Muscle layer of duodenum (tissue), 2 donors: ENCODE results near the gene TUBGCP4.

Source experiments
- H3K27ac ChIP-seq: one replicate; pipeline ENCODE4 v1.7.0; 2013; ENCODE audit warnings: mild to moderate bottlenecking, low read length
- H3K27me3 ChIP-seq: one replicate; pipeline ENCODE4 v1.7.0; 2013; ENCODE audit warnings: low read depth, mild to moderate bottlenecking, control low read depth, low read length
- H3K36me3 ChIP-seq, 2 donors: one replicate each; pipeline ENCODE4 v1.7.0; 2013; ENCODE audit warnings: low read length in 2 of 2, control low read depth in 1 of 2, mild to moderate bottlenecking in 1 of 2; ENCODE audit not compliant: insufficient read depth in 2 of 2, control insufficient read depth in 1 of 2
- H3K4me1 ChIP-seq, 2 donors: one replicate each; pipeline ENCODE4 v1.7.0; 2013; ENCODE audit warnings: low read length in 2 of 2, mild to moderate bottlenecking in 2 of 2, control low read depth in 1 of 2, moderate library complexity in 1 of 2; ENCODE audit not compliant: insufficient read depth in 2 of 2, control insufficient read depth in 1 of 2
- H3K4me3 ChIP-seq, 2 donors: one replicate each; pipeline ENCODE4 v1.7.0; 2013; ENCODE audit warnings: low read length in 2 of 2, low read depth in 1 of 2, mild to moderate bottlenecking in 1 of 2
- H3K9me3 ChIP-seq, 2 donors: one replicate each; pipeline ENCODE4 v1.7.0; 2013; ENCODE audit warnings: low read length in 2 of 2, control low read depth in 1 of 2, mild to moderate bottlenecking in 1 of 2; ENCODE audit not compliant: control insufficient read depth in 1 of 2
- donor health status: healthy.

Gene TUBGCP4

DNA sequence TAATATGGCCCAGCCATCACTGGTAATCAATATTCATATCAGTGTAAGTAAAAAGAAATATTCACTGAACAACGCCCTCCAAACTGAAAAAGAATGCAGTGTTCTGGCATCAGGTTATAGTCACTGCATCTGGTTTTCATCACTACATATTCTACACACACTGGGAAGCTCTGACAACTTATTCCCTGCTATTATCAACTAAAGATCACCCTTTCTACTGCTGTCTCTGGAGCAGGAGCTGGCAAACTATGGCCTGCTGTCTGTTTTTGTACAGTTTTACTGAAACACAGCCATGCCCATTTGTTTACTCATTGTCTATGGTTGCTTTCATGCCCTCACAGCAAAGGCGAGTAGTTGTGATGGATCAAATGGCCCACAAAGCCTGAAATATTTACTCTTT lies 35.3 kb downstream of the TUBGCP4 start:
- Histone ChIP-seq H3K27ac (no peak overlapping the region), H3K36me3 (peaks cover 66 to 82% of the 10 kb centered on the region in 2 donors), H3K4me1 (peaks cover 0 to 15% of the 10 kb centered on the region in 2 donors), H3K4me3 (no peak overlapping the region), H3K27me3 (no peaks in the 10 kb centered on the region), H3K9me3 (no peaks in the 10 kb centered on the region)

DNA sequence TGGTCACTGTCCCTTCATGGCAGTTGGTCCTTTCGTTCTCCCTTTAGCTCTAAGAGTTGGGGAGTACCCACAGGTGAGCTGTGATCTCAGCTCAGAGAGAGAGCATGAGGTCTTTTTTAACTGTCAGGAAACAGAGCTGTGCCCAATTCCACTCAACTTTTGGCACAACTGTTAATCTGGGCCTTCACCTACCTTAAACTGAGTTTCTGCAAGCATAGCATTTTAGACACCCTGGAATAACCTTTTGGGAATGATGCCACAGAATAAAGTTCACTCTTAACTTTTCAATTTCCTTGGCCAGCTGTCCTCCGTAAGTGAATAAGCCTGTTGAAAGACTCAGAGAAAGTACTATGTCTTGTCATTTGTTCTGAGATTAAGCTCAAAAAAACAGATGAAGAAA lies 35.9 kb downstream of the TUBGCP4 start:
- no peaks in the 10 kb centered on the region for H3K9me3 ChIP-seq
- no peak overlapping the region for H3K27ac ChIP-seq
- H3K4me1 ChIP-seq: peaks cover 0 to 15% of the 10 kb centered on the region in 2 donors
- peaks cover 70 to 76% of the 10 kb centered on the region in 2 donors for H3K36me3 ChIP-seq
- no peak overlapping the region for H3K4me3 ChIP-seq
- H3K27me3 ChIP-seq: no peaks in the 10 kb centered on the region

DNA sequence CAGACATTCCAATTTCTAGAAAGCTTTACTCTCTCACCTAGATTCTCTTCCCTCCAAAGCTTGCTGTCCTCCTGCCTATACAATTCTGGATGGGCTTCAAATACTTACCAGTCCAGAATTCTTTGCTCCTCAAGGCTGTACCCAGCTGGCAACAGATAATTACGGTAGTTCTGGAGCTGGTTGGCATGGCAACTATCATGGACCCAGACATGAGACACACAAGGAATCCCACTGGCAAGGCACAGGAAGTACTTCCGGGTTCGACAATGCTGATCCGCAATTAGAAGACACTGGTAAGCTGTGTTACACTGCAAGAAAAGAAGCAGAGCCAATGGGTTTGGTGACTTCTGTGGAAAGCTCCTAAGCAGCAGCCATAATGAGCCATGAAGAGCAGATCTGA lies 37.9 kb downstream of the TUBGCP4 start:
- Histone ChIP-seq H3K9me3 (no peaks in the 10 kb centered on the region), H3K4me3 (no peak overlapping the region), H3K36me3 (peaks cover 73 to 80% of the 10 kb centered on the region in 2 donors), H3K27ac (no peak overlapping the region), H3K4me1 (peaks cover 0 to 15% of the 10 kb centered on the region in 2 donors), H3K27me3 (no peaks in the 10 kb centered on the region)

DNA sequence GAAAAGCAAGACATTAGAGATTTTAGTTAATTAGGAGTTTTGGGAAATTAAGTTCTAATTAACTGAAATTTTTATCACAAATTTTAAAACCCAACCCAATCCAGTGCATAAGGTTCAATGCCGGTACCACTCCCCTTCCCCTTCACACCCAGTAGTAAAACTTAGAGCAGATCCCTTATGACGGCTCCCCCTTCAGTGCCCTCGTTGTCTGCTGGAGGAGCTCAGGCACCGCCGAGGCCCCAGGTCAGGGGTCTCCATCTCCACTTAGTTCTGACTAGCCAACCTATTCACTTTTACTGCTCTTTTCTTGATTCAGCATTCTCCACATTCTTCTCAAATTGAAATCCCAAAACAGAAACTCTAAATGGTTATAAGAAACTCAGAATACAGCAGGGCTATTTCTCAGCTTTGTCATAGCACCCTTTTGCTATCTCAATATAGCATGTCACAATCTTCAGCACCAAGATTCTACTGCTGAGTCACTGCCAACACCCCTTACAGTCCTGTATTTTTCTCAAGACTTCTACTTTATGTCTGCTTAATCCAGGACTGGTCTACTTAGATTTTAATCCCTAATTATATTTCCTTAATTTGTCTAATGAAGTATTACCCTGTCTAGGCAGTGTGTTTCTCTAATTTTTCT lies 39.8 kb downstream of the TUBGCP4 start:
- peaks cover 0 to 15% of the 10 kb centered on the region in 2 donors for H3K4me1 ChIP-seq
- no peaks in the 10 kb centered on the region for H3K9me3 ChIP-seq
- no peak overlapping the region for H3K27ac ChIP-seq
- no peaks in the 10 kb centered on the region for H3K27me3 ChIP-seq
- H3K4me3 ChIP-seq: no peak overlapping the region
- peaks cover 70 to 76% of the 10 kb centered on the region in 2 donors for H3K36me3 ChIP-seq

DNA sequence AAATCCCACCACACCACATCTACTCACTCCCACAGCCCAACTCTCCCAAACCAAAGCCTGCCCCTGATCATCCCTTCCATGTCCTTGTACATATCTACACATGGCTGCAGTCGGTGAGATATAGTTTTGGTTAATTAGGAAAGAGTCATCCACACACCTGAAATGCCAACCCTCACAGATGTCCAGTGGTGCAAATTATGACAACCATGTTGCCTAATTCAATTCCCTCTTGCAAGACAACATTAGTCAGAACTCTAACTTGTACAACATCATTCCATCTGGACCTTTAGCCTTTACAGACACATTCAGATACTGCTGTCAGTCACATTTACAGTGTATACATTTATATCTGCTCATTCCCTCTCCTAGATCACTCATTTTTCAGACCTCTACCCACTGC lies 41.2 kb downstream of the TUBGCP4 start:
- H3K9me3 ChIP-seq: no peaks in the 10 kb centered on the region
- H3K27ac ChIP-seq: no peak overlapping the region
- H3K36me3 ChIP-seq: peaks cover 72 to 76% of the 10 kb centered on the region in 2 donors
- peaks cover 0 to 3% of the 10 kb centered on the region in 2 donors for H3K4me1 ChIP-seq
- H3K27me3 ChIP-seq: no peaks in the 10 kb centered on the region
- no peak overlapping the region for H3K4me3 ChIP-seq

DNA sequence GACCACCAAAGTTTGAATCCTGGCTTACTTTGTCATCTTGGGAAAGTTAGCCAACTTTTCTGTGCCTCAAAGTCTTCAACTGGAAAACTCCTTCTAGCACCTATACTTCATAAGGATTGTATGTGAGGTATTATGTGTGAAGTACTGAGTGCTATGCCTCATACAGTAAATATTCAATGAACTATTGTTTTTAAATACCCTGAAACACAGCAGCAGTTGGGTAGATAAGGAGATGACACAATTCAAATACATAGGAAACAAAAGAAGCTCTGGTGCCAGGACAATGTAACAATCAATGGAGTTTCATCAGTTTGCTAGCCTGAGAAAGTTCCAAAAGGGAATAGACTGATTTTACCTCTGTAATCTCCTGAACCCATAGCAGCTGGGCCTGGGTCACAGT lies 43.3 kb downstream of the TUBGCP4 start:
- H3K36me3 ChIP-seq: peaks cover 55 to 63% of the 10 kb centered on the region in 2 donors
- H3K27ac ChIP-seq: no peak overlapping the region
- no peak overlapping the region for H3K4me3 ChIP-seq
- no peaks in the 10 kb centered on the region for H3K27me3 ChIP-seq
- no peaks in the 10 kb centered on the region for H3K4me1 ChIP-seq
- H3K9me3 ChIP-seq: no peaks in the 10 kb centered on the region

DNA sequence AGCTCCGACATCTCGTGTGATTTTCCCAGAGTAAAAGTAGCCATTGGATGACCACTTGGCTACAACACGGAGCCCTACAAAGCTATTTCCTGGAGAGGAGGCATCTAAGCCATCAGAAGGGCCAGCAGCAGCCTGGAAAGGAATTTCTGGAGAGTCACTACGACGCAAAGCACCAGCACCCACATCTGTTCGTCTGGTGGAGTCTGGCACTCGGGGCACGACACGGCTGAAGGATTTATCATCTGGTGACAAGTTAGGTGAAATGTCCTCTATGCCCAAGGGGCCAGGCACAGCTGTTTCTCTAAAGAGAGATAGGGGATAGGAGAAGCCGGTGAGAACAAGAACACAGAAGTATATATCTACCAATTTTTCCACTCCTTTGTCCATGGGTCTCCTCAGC lies 49.5 kb downstream of the TUBGCP4 start:
- Histone ChIP-seq H3K27ac (no peak overlapping the region), H3K27me3 (no peaks in the 10 kb centered on the region), H3K9me3 (no peaks in the 10 kb centered on the region), H3K4me3 (no peak overlapping the region), H3K4me1 (no peaks in the 10 kb centered on the region), H3K36me3 (peaks cover 45 to 73% of the 10 kb centered on the region in 2 donors)

DNA sequence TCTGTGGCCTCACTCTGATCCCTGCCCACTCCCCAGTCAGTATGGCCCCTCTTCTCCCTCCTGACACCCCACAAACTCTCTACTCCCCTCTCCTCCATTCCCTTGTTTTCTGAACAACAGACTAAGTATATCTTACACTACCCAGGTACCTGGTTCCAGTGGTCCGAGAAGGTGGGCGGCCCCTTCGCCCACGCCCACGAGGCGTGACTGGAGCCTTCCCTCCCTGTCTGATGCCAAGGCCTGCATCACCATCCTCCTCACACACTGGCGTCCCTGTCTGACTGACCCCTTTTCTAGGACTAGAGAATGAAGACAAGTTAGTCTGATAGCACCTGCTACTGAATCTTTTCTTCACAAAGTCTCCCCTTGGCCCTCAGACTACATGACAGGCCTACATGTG lies 50.0 kb downstream of the TUBGCP4 start:
- no peaks in the 10 kb centered on the region for H3K9me3 ChIP-seq
- H3K36me3 ChIP-seq: peaks cover 41 to 70% of the 10 kb centered on the region in 2 donors
- no peak overlapping the region for H3K4me3 ChIP-seq
- no peaks in the 10 kb centered on the region for H3K4me1 ChIP-seq
- H3K27me3 ChIP-seq: no peaks in the 10 kb centered on the region
- no peak overlapping the region for H3K27ac ChIP-seq

DNA sequence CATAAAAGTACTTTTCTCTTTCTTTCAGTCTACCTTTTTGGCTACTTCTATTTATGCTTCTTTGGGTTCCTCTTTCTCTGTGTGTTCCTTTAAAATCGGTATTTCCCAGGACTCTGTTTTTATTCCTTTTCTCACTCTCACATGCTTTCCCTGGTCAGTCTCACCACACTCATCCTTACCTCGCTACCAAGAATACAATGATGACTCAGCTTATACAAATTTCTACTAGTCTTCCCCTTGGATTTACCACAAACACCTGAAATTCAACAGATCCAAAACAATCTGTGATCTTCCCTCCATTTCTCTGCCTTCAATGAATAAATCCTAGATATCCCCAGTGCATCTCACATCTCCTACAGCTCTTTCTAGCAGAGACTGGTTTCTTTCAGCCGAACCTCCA lies 52.9 kb downstream of the TUBGCP4 start:
- H3K9me3 ChIP-seq: no peaks in the 10 kb centered on the region
- no peaks in the 10 kb centered on the region for H3K4me1 ChIP-seq
- peaks cover 43 to 69% of the 10 kb centered on the region in 2 donors for H3K36me3 ChIP-seq
- H3K4me3 ChIP-seq: no peak overlapping the region
- H3K27ac ChIP-seq: no peak overlapping the region
- H3K27me3 ChIP-seq: no peaks in the 10 kb centered on the region

DNA sequence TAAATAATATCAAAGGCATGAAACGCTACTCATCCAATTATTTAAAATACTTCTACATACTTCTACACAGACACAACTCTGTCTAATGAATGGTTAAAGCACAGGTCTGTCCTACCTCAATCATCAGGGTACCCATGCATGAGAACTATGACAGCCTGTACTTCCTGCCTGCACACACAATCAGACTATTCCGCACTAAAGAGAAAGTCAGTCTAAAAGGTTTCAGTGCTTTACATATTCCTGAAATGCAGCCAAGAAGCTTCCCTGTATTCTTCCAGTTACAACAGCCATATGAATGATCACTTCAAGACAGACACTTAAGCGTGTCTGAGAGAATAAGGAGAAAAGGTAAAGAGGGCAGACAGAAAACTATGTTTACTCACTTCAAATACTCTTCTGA lies 58.8 kb downstream of the TUBGCP4 start:
- peaks cover 32 to 57% of the 10 kb centered on the region in 2 donors for H3K36me3 ChIP-seq
- no peaks in the 10 kb centered on the region for H3K27me3 ChIP-seq
- H3K9me3 ChIP-seq: no peaks in the 10 kb centered on the region
- H3K4me3 ChIP-seq: no peak overlapping the region
- H3K27ac ChIP-seq: no peak overlapping the region
- H3K4me1 ChIP-seq: no peaks in the 10 kb centered on the region

DNA sequence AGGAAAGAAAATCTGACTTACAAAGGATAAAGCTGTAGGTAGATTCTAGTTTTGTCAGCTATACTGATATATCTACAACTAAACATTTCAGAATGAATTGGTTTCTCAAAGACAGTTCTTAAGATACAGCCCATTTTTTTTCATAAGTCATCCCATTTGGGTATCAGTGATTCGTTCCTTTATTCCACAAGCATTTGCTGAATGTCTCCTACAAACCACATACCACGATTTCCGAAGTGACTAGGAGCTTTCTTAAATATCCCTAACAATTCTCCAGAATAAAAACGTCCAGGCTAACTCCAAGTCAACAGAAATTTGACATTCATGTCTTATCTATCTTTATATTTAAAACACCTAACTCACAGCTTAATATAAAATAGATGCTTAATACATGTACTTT lies 62.3 kb downstream of the TUBGCP4 start:
- H3K9me3 ChIP-seq: no peaks in the 10 kb centered on the region
- no peak overlapping the region for H3K4me3 ChIP-seq
- H3K4me1 ChIP-seq: no peaks in the 10 kb centered on the region
- H3K27ac ChIP-seq: no peak overlapping the region
- H3K27me3 ChIP-seq: no peaks in the 10 kb centered on the region
- peaks cover 25 to 49% of the 10 kb centered on the region in 2 donors for H3K36me3 ChIP-seq

DNA sequence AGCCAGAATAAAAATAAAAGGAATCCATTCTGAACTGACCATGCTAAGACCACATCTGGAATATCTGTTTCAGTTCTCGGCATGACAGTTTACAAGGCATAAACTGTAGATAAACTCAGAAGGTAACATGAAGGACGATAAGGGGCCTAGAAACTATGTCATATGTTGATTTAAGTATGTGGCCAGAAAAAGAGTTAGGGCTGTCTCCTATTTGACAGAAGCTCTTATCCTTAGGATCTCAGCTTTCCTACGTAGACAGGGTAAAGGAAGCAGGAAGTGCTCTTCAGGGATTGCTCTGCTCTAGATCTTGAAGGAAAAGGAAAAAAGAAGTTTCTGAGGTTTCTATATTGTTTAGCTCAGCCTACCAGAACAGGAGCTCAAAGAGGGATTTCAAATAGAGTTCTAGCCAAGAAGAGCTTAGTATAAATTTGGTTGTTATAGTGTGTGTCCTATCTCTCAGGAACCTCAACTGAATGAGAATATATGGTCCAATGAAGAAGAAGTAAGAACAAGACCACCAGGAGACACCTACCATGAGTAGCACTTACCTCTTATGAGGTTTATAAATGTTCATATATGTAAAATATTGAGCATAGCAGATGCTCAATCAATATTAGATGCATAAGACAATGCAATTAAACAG lies 62.9 kb downstream of the TUBGCP4 start:
- Histone ChIP-seq H3K4me3 (no peak overlapping the region), H3K9me3 (no peaks in the 10 kb centered on the region), H3K4me1 (no peaks in the 10 kb centered on the region), H3K36me3 (peaks cover 29 to 52% of the 10 kb centered on the region in 2 donors), H3K27ac (no peak overlapping the region), H3K27me3 (no peaks in the 10 kb centered on the region)
